ENCODE measurements around the gene TSSK6. TPM values are rescaled to one million over a fixed set of nuclear protein-coding genes. Genes with fewer than 3 reads are reported as not detected.

Gene TSSK6
- total and polyA plus RNA-seq, 2 experiments from 2014 or later, result 0.70 to 2.3 TPM

- H3K36me3 ChIP-seq (ENCODE audit: low read depth), result no peaks in the 10 kb centered on the region
- no peaks in the 10 kb centered on the region for H3K9me3 ChIP-seq (ENCODE audit: low read depth)
- no peaks in the 10 kb centered on the region for H3K79me2 ChIP-seq (ENCODE audit: insufficient read depth)
- H3K4me1 ChIP-seq (ENCODE audit: insufficient read depth), result no peaks in the 10 kb centered on the region
- no peaks in the 10 kb centered on the region for H3K27me3 ChIP-seq (replicated peaks; ENCODE audit: insufficient read depth)
- TF ChIP-seq EZH2phosphoT487 (IDR thresholded peaks at IDR 0.05; ENCODE audit: insufficient read depth, low read depth), result no peak
- TF ChIP-seq EZH2 (IDR thresholded peaks at IDR 0.05; ENCODE audit: insufficient read depth, poor library complexity, severe bottlenecking), result no peak
- no peak overlapping the region for H3K9ac ChIP-seq
- no peak overlapping the region for H3K4me2 ChIP-seq (ENCODE audit: unreplicated experiment)
- 17 to 27% methylated on average over 18 to 19 of the region's 19 CpGs for WGBS, 2 experiments (ENCODE audit: low coverage in 1 of 2, low lambda C conversion rate in 2 of 2, missing lambda C conversion rate in 2 of 2)
- DNase-seq, result no peak
- no peaks in the 10 kb centered on the region for H4K20me1 ChIP-seq (ENCODE audit: insufficient read depth)
- in situ Hi-C loops (cut with MboI), result loop anchor here (25.0 kb wide), 2 partner anchors 391 to 691 kb away; no protein-coding TSS in a partner anchor
- H3K4me3 ChIP-seq, result no peak overlapping the region
- no peaks in the 10 kb centered on the region for H3F3A ChIP-seq (ENCODE audit: insufficient read depth)
- H2AFZ ChIP-seq, result no peak overlapping the region
- H3K9me2 ChIP-seq (ENCODE audit: insufficient read depth), result no peaks in the 10 kb centered on the region
- H3K27ac ChIP-seq, result no peak overlapping the region
Observed at GRCh38 chr19:19546751-19547162, 31.4 kb upstream of the TSSK6 start.

- H3F3A ChIP-seq (ENCODE audit: insufficient read depth), result no peaks in the 10 kb centered on the region
- DNase-seq, result no peak
- H3K79me2 ChIP-seq (ENCODE audit: insufficient read depth), result no peaks in the 10 kb centered on the region
- in situ Hi-C loops (cut with MboI), result loop anchor here (25.0 kb wide), 2 partner anchors 392 to 692 kb away; no protein-coding TSS in a partner anchor
- H2AFZ ChIP-seq, result no peak overlapping the region
- H3K9me3 ChIP-seq (ENCODE audit: low read depth), result no peaks in the 10 kb centered on the region
- H3K4me1 ChIP-seq (ENCODE audit: insufficient read depth), result no peaks in the 10 kb centered on the region
- H3K9ac ChIP-seq, result no peak overlapping the region
- no peaks in the 10 kb centered on the region for H3K36me3 ChIP-seq (ENCODE audit: low read depth)
- no peaks in the 10 kb centered on the region for H3K9me2 ChIP-seq (ENCODE audit: insufficient read depth)
- no peak overlapping the region for H3K27ac ChIP-seq
- H4K20me1 ChIP-seq (ENCODE audit: insufficient read depth), result no peaks in the 10 kb centered on the region
- no peak overlapping the region for H3K4me2 ChIP-seq (ENCODE audit: unreplicated experiment)
- TF ChIP-seq EZH2phosphoT487 (IDR thresholded peaks at IDR 0.05; ENCODE audit: insufficient read depth, low read depth) (no peak), EZH2 (IDR thresholded peaks at IDR 0.05; ENCODE audit: insufficient read depth, poor library complexity, severe bottlenecking) (no peak)
- H3K27me3 ChIP-seq (replicated peaks; ENCODE audit: insufficient read depth), result no peaks in the 10 kb centered on the region
- H3K4me3 ChIP-seq, result no peak overlapping the region
- 94 to 97% methylated on average over 11 to 15 of the region's 23 CpGs for WGBS, 2 experiments (ENCODE audit: low coverage in 1 of 2, low lambda C conversion rate in 2 of 2, missing lambda C conversion rate in 2 of 2)
Observed at GRCh38 chr19:19545707-19546106, 30.4 kb upstream of the TSSK6 start.

- DNase-seq, result no peak
- Histone ChIP-seq H3K36me3 (ENCODE audit: low read depth) (no peaks in the 10 kb centered on the region), H3K27ac (no peak overlapping the region), H3K4me2 (ENCODE audit: unreplicated experiment) (no peak overlapping the region), H3F3A (ENCODE audit: insufficient read depth) (no peaks in the 10 kb centered on the region), H3K9me3 (ENCODE audit: low read depth) (no peaks in the 10 kb centered on the region), H3K4me3 (no peak overlapping the region), H4K20me1 (ENCODE audit: insufficient read depth) (no peaks in the 10 kb centered on the region), H3K9me2 (ENCODE audit: insufficient read depth) (no peaks in the 10 kb centered on the region), H3K27me3 (replicated peaks; ENCODE audit: insufficient read depth) (no peaks in the 10 kb centered on the region), H3K79me2 (ENCODE audit: insufficient read depth) (no peaks in the 10 kb centered on the region), H3K4me1 (ENCODE audit: insufficient read depth) (no peaks in the 10 kb centered on the region), H2AFZ (no peak overlapping the region), H3K9ac (no peak overlapping the region)
- WGBS, 2 experiments (ENCODE audit: low coverage in 1 of 2, low lambda C conversion rate in 2 of 2, missing lambda C conversion rate in 2 of 2), result 90 to 93% methylated on average over 41 to 52 of the region's 53 CpGs
- in situ Hi-C loops (cut with MboI), result loop anchor here (25.0 kb wide), 2 partner anchors 392 to 692 kb away; no protein-coding TSS in a partner anchor
- TF ChIP-seq EZH2 (IDR thresholded peaks at IDR 0.05; ENCODE audit: insufficient read depth, poor library complexity, severe bottlenecking) (no peak), EZH2phosphoT487 (IDR thresholded peaks at IDR 0.05; ENCODE audit: insufficient read depth, low read depth) (no peak)
Observed at GRCh38 chr19:19544954-19545591, 29.7 kb upstream of the TSSK6 start.

GRCh38 chr19:19544257-19544953 lies 29.1 kb upstream of the TSSK6 start:
- no peak overlapping the region for H3K4me2 ChIP-seq (ENCODE audit: unreplicated experiment)
- no peaks in the 10 kb centered on the region for H4K20me1 ChIP-seq (ENCODE audit: insufficient read depth)
- no peak overlapping the region for H2AFZ ChIP-seq
- H3K79me2 ChIP-seq (ENCODE audit: insufficient read depth), result no peaks in the 10 kb centered on the region
- in situ Hi-C loops (cut with MboI), result loop anchor here (25.0 kb wide), 2 partner anchors 393 to 693 kb away; no protein-coding TSS in a partner anchor
- no peaks in the 10 kb centered on the region for H3K9me3 ChIP-seq (ENCODE audit: low read depth)
- H3F3A ChIP-seq (ENCODE audit: insufficient read depth), result no peaks in the 10 kb centered on the region
- TF ChIP-seq EZH2phosphoT487 (IDR thresholded peaks at IDR 0.05; ENCODE audit: insufficient read depth, low read depth), result no peak
- no peak for TF ChIP-seq EZH2 (IDR thresholded peaks at IDR 0.05; ENCODE audit: insufficient read depth, poor library complexity, severe bottlenecking)
- no peak overlapping the region for H3K9ac ChIP-seq
- no peak overlapping the region for H3K27ac ChIP-seq
- no peaks in the 10 kb centered on the region for H3K9me2 ChIP-seq (ENCODE audit: insufficient read depth)
- no peaks in the 10 kb centered on the region for H3K27me3 ChIP-seq (replicated peaks; ENCODE audit: insufficient read depth)
- H3K4me1 ChIP-seq (ENCODE audit: insufficient read depth), result no peaks in the 10 kb centered on the region
- no peak overlapping the region for H3K4me3 ChIP-seq
- DNase-seq, result no peak
- H3K36me3 ChIP-seq (ENCODE audit: low read depth), result no peaks in the 10 kb centered on the region
- 92 to 93% methylated on average over 40 to 75 of the region's 75 CpGs for whole genome bisulfite sequencing, 2 experiments (ENCODE audit: low coverage in 1 of 2, low lambda C conversion rate in 2 of 2, missing lambda C conversion rate in 2 of 2)

Data from GM23248 (cell line).